Type B pancreatic cell (in vitro differentiated cells): Measurements from ENCODE around the gene DNAJC5. TPM values are rescaled to one million over a fixed set of nuclear protein-coding genes. Genes with fewer than 3 reads are reported as not detected.

Experiments used
- DNase-seq: peaks from one replicate; pipeline ENCODE4 v3.0.0; 2021; ENCODE audit warnings: mixed read lengths; ENCODE audit not compliant: unreplicated experiment; ENCODE audit errors: extremely low spot score
- H3K27ac Mint-ChIP-seq: 2 replicates; pipeline ENCODE4 v1.8.0; 2021; ENCODE audit warnings: mild to moderate bottlenecking, mixed read lengths
- H3K27me3 Mint-ChIP-seq: 2 replicates; pipeline ENCODE4 v1.8.0; 2021; ENCODE audit warnings: mixed read lengths
- H3K36me3 Mint-ChIP-seq: 2 replicates; pipeline ENCODE4 v1.8.0; 2021; ENCODE audit warnings: mixed read lengths
- H3K4me1 Mint-ChIP-seq: one replicate; pipeline ENCODE4 v1.8.0; 2021; ENCODE audit warnings: mixed read lengths; ENCODE audit not compliant: unreplicated experiment
- H3K4me3 Mint-ChIP-seq: 2 replicates; pipeline ENCODE4 v1.8.0; 2021; ENCODE audit warnings: mild to moderate bottlenecking, mixed read lengths
- H3K9me3 Mint-ChIP-seq: 2 replicates; pipeline ENCODE4 v1.8.0; 2021; ENCODE audit warnings: mixed read lengths
- CTCF ChIP-seq: fragments of 200-600 bp; sonication (generic); conservative IDR thresholded peaks from 2 replicates; pipeline ENCODE4 v1.5.0; 2021; ENCODE audit warnings: antibody characterized with exemption, mild to moderate bottlenecking
- total RNA-seq: library from RNA; stranded (reverse); gene quantifications from 2 replicates; pipeline ENCODE4 v1.2.1, GENCODE V29; 2021; ENCODE audit warnings: low replicate concordance

DNAJC5 gene
- total RNA-seq, 1 donor from 2014 or later = 44.1 TPM

DNA sequence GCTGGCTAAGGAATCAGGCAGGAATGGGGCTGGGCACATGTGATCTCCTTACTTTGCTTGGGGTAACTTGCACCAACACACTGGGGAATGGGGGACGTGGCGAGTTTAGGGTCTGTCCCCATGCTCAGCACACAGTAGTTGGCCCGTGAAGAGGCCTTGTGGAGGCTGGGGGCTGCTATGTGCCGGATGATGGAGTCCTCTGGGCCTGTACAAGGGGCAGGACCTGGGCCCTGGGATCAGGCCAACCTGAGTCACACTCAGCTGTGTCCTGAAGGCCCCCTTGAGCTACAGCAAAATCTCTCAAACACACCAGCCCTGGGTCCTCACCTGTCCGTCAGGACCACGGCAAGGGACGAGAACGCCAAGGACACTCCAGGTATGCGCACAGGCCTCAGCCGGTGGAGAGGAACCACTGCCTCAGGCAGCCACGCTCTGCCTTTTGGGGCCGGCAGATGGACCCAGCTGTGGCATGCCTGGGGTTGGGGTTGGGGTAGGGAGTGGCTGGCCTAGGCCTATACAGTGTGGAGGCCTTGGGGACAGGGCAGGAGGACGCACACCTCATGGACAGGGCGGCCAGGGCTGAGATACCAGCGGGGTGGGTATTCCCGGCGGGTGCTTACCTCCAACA is 50.2 kb downstream of the DNAJC5 start:
- Mint-ChIP-seq H3K36me3 (no peaks in the 10 kb centered on the region), H3K4me1 (peaks cover 13% of the 10 kb centered on the region), H3K4me3 (no peak overlapping the region), H3K27ac (no peak overlapping the region), H3K9me3 (no peaks in the 10 kb centered on the region), H3K27me3 (no peaks in the 10 kb centered on the region)
- no peak for TF ChIP-seq CTCF
- DNase-seq = no peak

GRCh38 chr20:63945921-63946920 is 51.3 kb downstream of the DNAJC5 start:
- H3K9me3 Mint-ChIP-seq = no peaks in the 10 kb centered on the region
- no peak for DNase-seq
- H3K4me3 Mint-ChIP-seq = no peak overlapping the region
- no peak overlapping the region for H3K27ac Mint-ChIP-seq
- peaks cover 13% of the 10 kb centered on the region for H3K4me1 Mint-ChIP-seq
- H3K27me3 Mint-ChIP-seq = no peaks in the 10 kb centered on the region
- no peaks in the 10 kb centered on the region for H3K36me3 Mint-ChIP-seq
- TF ChIP-seq CTCF = no peak

GRCh38 chr20:63946986-63947637 is 52.2 kb downstream of the DNAJC5 start:
- Mint-ChIP-seq H3K4me1 (peaks cover 13% of the 10 kb centered on the region), H3K27me3 (no peaks in the 10 kb centered on the region), H3K36me3 (no peaks in the 10 kb centered on the region), H3K27ac (peak overlapping the region; percentile 85), H3K9me3 (no peaks in the 10 kb centered on the region), H3K4me3 (no peak overlapping the region)
- DNase-seq = no peak
- no peak for TF ChIP-seq CTCF

DNA sequence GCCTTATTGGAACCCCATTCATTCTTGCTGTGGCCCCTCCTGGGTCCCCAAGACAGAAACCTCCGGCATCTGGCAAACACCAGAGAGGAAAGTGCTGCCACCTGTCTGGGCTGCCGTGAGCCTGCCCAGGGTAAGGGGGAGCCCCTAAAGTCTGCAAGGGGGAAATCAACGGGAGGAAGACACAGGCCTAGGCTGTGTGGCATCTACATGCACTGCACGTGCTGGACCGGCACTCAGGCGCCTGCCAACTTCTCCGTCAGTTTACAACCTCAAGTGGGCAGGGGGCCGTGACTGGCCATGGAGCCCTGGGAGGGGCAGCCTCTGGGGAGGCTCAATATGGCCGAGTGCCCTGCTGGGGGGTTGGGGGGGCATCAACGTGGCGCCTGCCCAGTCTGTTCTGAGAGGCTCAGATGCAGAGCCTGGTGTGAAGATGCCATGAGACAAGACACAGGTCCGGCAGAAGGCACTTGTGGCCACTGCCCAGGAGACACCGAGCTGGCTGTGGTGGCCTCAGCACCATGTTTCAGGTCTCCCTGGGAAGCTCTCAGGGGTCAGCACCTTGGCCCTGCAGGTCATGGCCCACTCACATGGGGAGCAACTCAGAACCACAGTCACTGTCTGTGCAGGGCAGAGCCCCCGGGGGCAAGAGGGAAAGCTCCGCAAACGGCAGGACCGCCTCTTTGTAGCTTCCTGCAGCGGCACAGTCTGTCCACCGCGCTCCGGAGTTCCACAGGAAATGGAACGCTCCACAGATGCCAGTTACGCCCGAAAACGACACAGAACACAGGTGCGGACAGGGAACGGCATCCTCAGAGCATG is 52.9 kb downstream of the DNAJC5 start:
- Mint-ChIP-seq H3K4me1 (peaks cover 13% of the 10 kb centered on the region), H3K27me3 (no peaks in the 10 kb centered on the region), H3K4me3 (peak overlapping the region; percentile 51), H3K36me3 (no peaks in the 10 kb centered on the region), H3K27ac (peak overlapping the region; percentile 96), H3K9me3 (no peaks in the 10 kb centered on the region)
- TF ChIP-seq CTCF = no peak
- DNase-seq = no peak

DNA sequence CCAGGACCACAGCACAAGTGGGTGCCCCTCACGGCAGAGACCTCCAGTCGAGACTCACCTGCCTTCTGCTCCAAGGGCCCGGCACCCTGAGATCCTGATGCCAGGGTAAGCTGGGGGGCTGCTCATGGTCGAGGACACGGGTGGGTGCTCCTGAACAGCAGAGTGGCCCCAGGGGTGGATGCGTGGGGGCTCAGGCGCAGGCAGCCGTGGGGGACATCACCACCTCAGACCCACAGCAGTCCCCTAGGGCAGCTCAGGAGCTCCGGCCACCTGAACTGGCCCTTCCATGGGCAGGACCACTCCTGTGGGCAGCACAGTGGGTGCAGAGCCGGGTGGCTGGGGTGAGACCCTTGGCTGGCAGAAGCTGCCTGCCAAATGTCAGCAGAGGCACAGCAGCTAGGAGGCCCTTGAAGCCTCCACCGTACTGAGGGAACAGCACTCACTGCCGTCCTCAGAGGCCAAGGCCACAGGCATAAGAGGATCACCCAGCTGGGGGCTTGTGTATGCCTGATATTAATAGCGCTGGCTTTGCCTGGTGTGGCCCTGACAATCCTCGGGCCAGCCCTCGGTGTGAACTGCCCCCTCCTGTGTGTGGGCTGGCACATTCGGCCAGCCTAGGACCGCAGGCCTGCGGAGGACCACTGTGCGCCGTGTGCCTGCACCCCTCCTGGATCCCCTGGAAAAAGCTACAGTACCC is 55.9 kb downstream of the DNAJC5 start:
- no peak overlapping the region for H3K4me3 Mint-ChIP-seq
- no peaks in the 10 kb centered on the region for H3K27me3 Mint-ChIP-seq
- H3K36me3 Mint-ChIP-seq = no peaks in the 10 kb centered on the region
- no peak for DNase-seq
- H3K4me1 Mint-ChIP-seq = peaks cover 26% of the 10 kb centered on the region
- no peak overlapping the region for H3K27ac Mint-ChIP-seq
- no peaks in the 10 kb centered on the region for H3K9me3 Mint-ChIP-seq
- no peak for TF ChIP-seq CTCF
